Fibroblast of upper back skin (primary cell): ENCODE data around the gene MYO9B.
"Not testable (repeated sequence)": the region's sequence is repeated elsewhere in the genome, so short reads cannot be mapped to it uniquely, and the experiment has no call there.

Experiments used
- DNase-seq: peaks from one replicate; pipeline ENCODE4 v3.0.0-alpha.2; 2013

MYO9B gene

DNA sequence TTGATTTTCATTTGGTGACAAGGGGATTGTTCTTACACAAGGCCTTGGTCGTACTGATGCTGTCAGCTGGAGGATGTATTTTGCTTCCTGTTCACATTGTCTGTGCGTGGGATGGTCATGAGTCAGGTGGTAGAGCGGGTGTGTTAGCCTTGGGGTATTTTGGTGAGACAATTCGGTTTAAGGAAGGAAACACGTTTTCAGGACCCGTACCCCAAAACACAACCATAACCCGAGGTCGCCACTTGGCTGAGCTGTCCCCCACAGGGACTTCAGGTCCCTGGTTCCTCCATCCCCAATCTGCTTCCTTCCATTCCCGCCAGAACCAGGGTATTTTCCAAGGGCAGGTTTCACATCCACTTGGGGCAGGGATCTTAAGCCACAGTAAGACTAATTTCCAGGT, 15.0 kb downstream of the MYO9B start:
- no peak for DNase-seq

DNA sequence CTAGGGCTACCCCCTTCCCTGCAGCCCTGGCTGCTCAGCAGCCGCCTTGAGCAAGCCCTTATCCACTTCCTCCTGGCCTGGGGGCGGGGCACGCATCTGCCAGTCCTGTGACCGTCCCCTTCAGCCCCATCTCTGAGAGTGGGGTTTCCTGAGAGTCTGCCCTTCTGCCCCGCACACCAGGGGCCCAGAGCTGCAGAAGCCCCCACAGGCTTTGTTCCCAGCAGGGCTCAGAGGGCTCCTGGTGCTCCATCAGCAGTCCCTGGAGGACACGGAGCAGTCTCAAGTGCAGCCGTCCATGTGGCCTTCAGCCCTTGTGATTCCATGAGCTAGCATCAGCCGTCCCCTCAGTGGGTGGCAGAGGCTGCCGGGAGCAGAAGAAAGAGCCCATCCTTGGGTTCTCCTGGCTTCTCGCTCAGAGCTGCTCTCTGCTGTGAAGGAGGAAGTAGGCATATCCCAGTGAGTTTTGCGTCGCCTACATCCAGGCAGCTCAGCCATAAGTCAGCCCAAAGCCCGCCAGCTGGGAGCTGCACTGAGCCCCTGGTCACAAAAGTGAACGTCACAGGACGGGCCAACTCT, 16.3 kb downstream of the MYO9B start:
- DNase-seq, result no peak

DNA sequence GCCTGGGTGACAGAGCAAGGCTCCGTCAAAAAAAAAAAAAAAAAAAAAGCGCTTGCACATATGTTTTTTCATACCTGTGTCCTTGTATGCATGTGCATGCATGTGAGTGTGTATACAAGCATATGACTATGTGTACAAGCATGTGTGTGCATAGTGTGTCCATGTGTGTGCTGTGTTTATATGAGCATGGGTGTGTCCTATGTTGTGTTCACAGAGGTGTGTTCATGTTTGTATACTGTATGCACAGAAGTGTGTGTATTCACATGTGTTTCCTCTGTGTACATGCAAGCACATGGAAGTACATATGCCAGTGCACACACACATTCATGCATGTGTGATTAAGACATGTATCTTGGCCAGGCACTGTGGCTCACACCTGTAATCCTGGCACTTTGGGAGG, 17.1 kb downstream of the MYO9B start:
- DNase-seq, result no peak

DNA sequence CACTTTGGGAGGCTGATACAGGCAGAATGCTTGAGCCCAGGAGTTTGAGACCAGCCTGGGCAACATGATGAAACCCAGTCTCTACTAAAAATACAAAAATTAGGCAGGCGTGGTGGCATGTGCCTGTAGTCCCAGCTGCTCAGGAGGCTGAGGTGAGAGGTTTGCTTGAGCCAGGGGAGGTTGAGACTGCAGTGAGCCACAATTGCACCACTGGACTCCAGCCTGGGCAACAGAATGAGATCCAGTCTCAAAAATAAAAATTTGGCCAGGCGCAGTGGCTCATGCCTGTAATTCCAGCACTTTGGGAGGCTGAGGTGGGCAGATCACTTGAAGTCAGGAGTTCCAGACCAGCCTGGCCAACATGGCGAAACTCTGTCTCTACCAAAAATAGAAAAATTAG, 19.1 kb downstream of the MYO9B start:
- not testable (repeated sequence) for DNase-seq

DNA sequence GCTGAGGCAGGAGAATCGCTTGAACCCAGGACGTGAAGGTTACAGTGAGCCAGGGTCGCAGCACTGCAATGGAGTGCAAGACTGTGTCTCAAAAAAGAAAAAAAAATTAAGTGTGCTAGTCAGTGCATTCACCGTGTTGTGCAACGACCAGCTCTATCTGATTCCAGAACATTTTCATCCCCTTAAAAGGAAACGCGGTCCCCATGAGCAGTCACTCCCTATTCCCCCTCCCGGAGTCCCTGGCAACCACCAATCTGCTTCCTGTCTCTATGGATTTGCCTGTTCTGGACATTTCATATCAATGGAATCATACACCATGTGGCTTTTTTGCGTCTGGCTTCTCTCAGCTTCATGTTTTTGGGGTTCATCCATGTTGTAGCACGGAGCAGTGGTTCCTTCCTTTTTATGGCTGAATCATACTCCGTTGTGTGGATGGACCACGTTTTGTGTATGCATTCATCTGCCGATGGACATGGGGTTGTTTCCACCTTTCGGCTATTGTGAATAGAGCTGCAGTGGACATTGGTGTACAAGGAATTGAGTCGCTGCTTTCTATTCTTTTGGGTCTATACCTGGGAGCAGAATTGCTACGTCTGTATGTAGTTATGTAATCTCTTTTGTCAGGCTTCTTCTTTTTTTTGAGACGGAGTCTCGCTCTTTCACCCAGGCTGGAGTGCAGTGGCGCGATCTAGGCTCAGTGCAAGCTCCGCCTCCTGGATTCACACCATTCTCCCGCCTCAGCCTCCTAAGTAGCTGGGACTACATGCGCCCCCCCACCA, 19.8 kb downstream of the MYO9B start:
- peak; percentile 68 for DNase-seq

DNA sequence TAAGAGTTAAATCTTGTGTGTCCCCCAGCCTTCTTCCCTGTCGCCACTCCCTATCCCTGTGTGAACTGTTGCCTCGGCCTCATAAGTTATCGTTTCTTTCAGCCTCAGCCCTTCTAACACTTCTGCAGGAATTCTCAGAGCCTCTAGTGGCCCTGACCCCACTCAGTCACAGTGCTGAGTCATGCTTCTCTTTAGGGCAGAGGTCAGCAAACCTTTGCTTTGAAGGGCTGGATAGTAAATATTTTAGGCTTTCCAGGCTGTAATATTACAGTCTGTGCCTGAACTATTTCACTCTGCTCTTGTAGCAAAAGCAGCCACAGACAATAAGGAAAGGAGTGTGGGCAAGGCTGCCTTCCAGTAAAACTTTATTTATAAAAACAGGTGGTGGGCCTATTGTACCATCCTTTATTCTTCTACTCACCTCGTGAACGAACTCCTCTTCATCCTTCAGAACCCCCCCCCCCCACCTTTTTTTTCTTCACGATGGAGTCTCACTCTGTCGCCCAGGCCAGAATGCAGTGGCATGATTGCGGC, 22.1 kb downstream of the MYO9B start:
- DNase-seq, result peak; percentile 37

DNA sequence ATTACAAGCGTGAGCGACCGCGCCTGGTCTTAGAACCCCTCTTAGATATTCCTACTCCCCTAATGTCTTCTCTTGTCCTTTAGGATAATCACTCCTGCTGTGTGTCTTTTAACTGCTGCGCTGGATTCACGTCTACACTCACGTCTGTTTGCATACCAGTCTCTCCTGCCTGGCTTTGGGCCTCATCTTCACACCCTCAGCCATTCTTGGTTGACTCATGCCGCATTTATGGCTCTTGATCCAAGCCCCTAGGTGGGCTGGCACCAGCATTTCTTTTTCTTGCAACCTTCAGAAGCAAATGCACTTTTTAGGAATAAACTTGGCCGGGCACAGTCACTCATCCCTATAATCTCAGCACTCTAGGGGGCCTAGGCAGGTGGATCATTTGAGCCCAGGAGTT, 22.7 kb downstream of the MYO9B start:
- DNase-seq, result no peak

DNA sequence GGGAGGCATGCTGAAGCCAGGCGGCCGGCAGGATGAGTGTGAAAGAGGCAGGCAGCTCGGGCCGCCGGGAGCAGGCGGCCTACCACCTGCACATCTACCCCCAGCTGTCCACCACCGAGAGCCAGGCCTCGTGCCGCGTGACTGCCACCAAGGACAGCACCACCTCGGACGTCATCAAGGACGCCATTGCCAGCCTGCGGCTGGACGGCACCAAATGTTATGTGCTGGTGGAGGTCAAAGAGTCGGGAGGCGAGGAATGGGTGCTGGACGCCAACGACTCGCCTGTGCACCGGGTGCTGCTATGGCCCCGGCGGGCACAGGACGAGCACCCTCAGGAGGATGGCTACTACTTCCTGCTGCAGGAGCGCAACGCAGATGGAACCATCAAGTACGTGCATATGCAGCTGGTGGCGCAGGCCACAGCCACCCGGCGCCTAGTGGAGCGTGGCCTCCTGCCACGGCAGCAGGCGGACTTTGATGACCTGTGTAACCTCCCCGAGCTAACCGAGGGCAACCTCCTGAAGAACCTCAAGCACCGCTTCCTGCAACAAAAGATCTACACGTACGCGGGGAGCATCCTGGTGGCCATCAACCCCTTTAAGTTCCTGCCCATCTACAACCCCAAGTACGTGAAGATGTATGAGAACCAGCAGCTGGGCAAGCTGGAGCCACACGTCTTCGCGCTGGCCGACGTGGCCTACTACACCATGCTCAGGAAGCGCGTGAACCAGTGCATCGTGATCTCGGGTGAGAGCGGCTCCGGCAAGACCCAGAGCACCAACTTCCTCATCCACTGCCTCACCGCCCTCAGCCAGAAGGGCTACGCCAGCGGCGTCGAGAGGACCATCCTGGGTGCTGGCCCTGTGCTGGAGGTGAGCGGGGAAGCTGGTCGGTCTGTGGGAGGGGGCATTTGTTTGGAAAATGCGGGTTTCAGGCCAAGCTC, 26.4 kb downstream of the MYO9B start:
- DNase-seq, result no peak

DNA sequence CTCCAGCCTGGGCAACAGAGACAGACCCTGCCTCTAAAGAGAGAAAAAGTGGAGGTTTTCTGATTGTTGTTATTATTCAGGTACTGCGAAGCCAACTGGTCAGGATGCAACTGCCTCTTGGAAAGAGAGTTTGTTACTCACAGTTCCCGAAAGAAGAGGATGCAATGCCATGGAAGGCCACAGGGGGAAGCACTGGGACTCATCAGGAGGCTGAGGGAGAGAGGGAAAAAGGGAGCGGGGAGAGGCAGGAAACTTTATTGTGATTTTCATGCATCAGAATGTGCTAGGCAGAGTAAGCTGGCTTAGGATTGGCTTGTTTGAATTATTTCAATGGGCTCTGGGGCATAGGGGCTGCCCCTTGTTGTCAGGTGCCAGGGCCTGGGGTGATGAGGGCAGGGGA, 27.6 kb downstream of the MYO9B start:
- DNase-seq, result peak; percentile 27

DNA sequence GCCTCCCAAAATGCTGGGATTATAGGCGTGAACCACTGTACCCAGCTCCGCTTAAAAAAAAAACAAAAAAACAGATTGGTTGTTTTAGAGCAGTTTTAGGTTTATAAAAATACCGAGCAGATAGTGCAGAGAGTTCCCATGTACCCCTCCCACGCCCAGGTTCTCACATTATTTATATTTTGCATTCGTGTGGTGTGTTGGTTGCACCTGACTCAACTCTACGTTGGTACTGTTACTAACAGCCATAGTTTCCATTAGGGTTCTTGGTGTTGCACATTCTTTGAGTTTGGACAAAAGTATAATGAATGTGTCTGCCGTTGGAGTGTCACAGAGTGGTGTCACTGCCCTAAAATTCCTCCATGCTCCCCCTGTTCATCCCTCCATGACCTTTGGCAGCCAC, 29.1 kb downstream of the MYO9B start:
- DNase-seq, result no peak

DNA sequence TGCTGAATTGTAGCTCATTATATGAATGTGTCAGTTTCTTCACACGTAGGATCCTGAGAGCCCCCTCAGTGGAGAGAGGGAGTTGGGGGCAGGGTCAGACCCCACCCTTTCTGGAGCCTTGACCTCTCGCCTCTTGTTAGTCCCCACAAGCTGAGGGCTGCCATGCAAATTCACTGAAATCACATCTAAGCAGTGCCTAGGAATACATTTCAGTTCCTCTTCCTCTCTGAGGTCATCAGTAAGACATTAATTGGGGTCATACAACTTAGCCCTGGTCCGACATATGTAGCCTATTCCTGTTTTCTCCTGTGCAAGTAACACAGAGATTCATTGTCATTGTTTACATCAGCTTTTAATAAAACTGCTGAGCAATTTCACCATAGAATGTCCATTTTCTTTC, 30.0 kb downstream of the MYO9B start:
- no peak for DNase-seq

DNA sequence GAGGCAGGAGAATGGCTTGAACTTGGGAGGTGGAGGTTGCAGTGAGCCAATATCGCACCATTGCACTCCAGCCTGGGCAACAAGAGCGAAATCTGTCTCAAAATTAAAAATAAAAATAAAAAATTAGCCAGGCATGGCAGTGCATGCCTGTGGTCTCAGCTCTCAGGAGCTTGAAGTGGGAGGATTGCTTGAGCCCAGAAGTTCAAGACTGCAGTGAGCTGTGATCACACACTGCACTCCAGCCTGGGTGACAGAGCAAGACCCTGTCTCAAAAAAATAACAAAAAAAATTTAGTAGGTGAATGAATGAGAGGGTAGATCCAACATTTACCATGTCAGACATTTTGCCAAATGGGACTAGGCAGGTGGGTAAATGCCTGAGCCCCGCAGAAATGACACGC, 31.4 kb downstream of the MYO9B start:
- DNase-seq, result not testable (repeated sequence)

DNA sequence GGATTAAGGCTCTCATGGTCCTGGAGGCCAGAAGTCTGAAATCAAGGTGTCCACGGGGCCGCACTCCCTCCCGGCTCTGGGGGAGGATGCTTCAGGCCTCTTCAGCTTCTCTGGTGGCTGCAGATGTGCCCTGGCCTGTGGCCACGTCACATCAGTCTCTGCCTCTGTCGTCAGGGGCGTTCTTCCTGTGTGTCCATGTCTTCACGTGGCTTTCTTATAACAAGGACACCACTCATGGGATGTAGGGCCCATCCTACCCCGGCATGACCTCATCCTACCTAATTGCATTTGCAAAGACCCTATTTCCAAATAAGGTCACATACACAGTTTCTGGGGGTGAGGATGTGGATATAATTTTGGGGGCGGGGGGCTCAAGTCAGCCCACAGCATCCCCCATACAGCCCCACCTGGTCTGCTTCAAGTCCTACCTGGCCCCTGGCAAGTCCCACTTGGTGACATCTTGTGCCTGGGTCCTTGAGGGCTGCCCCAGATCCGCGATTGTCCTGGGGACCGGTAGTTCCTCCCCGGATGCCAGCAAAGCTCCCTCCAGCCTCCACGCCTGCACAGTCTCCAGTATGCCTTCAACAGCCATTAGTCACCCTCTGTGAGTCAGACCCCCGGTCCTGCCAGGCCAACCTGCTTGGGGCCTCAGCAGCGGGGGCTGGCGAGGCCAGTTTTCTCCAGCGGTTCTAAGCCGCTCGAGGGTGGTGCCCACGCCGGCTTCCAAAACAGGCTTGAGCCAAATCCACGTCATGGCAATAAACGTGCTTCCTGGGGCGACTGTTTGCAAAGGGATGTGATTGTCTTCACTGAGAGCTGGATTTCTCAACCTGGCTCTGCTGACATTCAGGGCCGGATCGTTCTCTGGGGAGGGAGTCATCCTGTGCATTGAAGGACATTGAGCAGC, 32.2 kb downstream of the MYO9B start:
- peak; percentile 93 for DNase-seq

DNA sequence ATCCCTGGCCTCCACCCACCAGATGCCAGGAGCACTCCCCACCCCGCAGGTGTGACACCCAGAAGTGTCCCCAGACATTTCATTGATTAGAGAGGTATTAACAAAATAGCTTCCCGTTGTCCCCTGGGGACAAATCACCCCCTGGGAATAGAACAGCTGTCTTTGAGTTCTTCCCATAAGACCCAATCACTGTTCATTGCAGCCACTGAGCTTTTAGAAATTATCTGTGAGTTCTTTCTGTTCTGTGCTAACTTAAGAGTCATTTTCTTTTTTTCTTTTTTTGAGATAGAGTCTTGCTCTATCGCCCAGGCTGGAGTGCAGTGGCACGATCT, 32.8 kb downstream of the MYO9B start:
- DNase-seq, result no peak

DNA sequence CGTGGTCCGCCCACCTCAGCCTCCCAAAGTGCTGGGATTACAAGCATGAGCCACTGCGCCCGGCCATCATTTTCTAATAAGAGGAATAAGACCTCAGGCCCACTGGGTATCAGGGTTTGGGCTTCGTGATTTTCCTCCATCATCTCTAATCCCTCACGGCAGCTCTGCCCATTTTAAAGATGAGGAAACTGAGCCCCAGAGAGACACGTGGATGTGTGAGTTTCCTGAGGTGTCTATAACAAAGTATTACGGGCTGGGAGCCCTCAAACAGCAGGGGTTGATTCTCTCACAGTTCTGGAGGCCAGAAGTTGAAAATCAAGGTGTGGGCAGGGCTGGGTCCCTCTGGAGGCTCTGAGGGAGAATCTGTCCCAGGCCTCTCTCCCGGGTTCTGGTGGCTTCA, 33.7 kb downstream of the MYO9B start:
- no peak for DNase-seq

DNA sequence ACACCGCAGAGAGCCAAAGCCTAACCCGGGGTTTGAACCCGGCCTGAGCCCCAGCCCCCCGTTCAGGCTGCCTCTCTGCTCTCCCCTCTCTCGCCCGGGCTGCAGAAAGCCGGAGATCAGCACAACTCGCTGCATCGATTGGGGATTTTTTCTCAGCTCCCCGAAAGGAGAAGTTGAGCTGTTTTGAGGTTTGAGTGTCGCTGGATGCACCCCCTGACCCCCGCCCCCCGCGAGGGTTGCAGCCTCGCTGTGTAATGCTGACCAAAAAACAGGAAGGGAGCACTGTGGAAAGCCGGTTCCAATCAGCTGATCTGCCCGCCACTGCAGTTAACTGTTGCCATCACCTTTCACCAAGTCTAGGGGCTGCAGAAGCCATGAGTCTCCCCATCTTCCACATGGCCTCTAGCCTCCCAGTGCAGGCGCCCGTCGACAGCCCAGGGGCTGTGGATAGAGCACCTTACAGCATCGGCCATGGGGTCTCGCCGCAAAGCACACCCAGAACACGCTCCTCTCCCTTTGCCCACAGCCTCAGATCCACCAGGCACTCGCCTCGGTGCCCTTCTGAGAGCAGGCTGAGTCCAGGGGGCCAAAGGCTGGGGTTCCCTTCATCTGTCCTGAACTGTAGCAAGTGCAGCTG, 34.5 kb downstream of the MYO9B start:
- no peak for DNase-seq

DNA sequence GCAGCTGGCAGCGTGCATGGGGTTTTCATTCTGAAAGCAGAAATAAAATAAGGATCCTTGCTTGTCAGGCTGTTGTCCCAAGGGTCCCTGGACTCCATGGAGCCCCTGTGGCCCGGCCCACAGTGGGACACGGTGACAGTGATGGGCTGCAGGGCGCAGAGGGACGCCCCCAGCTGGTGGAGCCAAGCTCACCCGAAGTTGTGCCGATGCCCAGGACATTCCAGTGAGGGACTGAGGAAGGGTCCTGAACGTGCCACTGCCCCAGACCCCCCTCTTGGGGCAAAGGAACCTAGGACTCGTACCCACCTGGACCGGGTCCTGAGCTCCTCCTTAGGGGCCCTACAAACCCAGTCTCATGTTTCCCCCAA, 35.0 kb downstream of the MYO9B start:
- DNase-seq, result no peak

DNA sequence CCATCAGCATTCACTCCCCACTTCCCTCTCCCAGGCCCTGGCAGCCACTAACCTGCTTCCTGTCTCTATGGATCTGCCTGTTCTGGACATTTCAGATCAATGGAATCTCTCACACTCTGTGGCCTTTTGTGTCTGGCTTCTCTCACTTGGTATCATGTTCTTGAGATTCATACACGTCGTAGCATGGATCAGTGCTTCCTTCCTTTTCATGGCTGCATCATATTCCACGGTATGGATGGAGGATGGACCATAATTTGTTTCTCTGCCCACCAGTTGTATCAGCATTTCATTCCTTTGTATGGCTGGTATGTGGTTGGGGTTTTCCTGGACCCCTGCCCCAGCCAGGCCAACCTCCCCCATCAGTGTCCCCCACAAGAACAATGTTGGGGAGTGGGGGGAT, 36.2 kb downstream of the MYO9B start:
- no peak for DNase-seq

DNA sequence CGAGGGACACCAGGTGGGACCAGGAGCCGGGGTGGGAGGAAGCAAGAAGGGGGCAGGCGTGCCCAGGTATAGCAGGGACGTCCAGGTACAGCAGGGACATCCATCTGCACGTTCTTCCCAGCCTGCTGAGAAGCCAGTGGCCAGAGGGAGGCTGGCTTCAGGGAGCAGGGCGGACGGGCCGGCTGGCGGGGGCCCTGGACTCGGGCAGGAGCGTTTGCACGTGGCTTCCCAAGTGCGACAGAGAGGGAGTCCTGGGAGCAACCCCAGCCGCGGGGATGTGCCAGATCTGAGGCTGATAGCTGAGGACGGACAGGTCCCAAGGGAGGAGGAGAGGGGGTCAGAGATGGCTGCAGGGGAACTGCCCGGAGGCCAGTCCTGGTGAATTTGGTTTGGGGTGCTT, 36.7 kb downstream of the MYO9B start:
- DNase-seq, result no peak

DNA sequence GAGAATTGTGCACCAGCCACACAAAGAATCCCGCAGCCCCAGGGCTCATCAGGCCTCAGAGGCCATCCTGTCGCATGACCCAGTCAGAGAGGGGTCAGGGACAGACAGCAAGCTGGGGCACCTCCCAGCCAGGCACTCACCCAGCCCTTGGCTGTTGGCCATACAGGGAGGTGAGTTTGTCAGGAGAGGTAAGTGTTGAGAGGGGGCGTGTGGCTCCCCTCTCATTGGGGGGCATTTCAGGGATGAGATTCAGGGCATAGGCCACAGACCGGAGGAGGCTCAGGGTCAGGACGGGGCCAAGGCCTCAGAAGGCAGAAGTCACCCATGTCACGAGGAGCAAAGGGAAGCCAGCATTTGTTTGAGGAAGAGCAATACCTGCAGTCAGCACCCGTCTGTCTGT, 37.1 kb downstream of the MYO9B start:
- DNase-seq, result no peak

DNA sequence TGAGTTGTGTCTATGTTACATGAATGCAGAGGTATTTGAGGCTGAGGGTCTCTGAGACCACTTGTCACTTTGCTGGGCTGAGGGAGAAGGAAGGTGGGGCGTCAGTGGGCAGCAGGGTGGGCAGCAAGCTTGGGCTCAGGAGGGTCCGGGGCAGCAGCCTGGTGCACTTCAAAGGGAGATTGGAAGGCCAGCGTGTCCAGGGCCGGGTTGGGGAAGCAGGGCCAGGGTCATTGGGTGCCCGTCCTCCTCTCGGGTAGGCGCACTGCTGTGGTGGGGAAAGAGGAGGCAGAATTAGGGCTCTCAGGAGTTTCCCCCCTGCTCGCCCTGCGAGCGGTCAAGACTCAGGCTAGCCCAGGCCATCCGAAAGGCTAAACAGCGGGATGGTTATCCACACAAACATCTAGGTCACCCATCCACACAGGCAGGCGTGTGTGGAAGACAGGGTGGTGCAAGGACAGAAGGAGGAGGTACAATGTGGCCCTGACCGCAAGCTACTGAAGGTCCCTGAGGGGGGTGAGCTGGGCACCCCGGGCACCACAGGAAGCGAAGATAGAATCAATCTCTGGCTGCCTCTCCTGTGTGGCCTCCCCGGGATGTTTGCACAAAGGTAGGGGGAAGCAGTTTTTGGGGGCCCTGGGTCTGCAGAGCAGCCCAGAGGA, 37.7 kb downstream of the MYO9B start:
- no peak for DNase-seq

DNA sequence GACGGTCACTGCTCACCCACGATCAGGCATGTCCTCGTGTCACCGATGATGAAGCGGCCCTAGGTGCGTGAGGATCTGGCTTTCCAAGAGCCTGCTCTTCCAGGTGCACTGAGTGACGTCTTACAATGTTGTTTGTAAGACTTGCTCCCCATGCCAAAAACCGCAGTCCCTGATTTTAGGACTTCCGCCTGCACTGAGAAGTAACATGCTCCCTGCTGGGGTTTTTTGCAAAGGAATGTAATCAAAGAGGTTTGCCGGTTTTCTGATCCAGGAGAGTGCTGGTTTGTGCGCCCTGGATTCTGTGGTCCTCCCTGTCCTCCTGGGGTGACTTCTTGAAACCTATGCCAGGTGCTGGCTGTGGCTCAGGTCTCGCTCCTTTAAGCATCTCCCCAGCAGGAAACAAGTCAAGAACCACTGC, 38.8 kb downstream of the MYO9B start:
- DNase-seq, result peak; percentile 45
